Hematopoietic multipotent progenitor cell treated with erythropoietin and hydrocortisone succinate and interleukin-3 and kit ligand, for 15 days (in vitro differentiated cells): ENCODE results near the gene CLNK.

Experiments used
- DNase-seq: peaks from one replicate; pipeline ENCODE4 v3.0.0-alpha.2; 2015; ENCODE audit warnings: low spot score

Gene CLNK, protein sequence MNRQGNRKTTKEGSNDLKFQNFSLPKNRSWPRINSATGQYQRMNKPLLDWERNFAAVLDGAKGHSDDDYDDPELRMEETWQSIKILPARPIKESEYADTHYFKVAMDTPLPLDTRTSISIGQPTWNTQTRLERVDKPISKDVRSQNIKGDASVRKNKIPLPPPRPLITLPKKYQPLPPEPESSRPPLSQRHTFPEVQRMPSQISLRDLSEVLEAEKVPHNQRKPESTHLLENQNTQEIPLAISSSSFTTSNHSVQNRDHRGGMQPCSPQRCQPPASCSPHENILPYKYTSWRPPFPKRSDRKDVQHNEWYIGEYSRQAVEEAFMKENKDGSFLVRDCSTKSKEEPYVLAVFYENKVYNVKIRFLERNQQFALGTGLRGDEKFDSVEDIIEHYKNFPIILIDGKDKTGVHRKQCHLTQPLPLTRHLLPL

DNA sequence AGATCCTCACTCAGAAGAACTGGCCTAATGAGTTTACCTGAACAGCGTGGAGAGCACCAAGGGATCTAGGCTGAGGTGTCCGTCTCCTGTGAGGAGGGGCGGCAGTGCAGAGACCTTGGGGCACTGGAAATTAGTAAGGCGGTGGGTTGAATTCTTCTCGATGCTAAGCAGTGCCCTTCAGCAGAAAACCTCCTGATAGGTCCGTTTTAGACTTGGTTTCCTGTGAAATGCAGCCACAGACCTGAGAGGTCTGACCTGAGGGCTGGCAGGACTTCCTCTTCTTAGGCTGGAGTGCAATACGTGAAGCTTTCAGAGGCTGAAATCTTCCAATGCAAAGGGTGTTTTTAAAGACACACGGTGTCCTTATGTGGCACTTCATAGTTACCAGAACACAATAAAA, at the start of gene CLNK:
Gene CLNK (minus strand): TSS at position 138 of the 400 bp plus-strand sequence. CDS start 16,899 bp downstream, outside the sequence.
- DNase-seq = no peak

DNA sequence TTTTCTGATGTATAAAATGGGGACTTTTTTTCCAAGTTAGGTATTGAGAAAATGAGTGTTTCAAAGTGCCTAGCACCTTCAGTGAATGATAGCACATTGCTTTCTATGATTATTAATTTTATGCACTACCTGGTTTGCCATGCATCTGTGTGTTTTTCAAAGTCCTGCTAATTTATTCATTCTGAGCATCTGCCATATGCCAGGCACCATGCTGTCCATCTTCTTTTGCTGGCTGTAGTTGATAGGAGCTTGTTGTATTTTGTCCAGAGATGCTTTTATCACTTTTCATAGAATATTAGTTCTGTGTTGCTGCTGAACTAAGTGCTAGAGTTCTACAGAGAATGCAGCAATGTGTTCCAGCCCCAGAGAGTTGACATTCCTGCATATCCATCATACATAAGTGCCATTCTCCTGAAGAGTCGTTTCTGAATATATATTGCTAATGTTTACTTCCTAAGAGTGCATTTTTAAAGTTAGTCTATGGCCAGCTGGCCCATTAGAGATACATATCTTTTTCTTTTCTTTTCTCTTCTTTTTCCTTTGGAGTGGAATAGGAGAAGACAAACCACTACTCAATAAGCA, 49.0 kb upstream of the CLNK start:
- no peak for DNase-seq

DNA sequence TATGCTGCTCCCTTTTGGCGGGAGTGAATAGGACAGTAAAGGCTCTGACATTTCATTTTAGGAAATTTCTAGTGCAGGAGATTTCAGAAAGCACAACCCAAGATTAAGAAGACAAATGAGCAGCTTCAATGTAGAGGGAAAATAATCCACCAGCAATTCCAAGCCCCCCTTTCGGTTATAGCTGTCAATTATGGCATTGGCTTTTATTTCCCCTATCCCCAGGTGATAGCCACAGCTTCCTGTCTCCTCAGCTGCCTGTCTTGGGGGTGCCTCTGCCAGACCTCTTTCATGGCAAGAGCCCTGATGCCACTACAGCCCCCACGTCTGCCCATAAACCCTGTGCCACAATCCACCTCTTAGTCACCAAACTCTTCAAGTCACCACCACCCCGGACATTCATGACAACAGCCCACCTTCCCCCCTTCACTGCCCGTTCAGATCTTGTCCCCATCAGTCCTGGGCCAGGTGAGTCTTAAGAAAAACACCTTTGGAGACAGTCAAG, 48.4 kb upstream of the CLNK start:
- no peak for DNase-seq

DNA sequence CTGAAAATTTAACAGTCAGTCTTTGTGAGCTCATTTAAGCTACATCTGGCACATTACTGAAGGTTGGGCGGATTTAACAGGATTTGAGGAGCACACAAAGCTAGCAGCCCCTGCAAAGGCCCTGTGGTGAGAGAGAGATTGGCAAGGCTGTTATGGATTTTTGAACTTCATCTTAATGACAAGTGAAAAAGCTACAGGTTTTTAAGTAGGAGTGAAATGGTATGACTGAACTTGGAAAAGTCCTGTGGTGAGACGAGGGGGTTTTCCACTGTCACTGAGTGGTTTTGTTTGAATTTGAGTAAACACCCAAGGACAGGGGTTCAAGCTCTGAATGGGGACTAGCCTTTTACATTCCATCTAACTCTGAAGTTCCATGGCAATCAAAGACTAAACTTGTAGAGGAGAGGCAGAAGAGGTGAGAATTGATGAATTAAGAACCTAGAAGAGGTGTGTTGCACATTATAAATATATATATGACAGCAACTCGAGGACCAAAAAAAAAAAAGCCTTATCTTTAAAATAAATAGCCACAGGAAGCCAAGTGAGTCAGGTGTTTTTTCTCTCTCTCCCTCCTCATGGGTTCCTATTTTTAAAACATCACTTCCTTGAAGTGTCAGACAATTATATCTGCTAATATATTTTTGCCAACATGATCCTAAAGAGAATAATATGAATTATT, 47.8 kb upstream of the CLNK start:
- DNase-seq = no peak

DNA sequence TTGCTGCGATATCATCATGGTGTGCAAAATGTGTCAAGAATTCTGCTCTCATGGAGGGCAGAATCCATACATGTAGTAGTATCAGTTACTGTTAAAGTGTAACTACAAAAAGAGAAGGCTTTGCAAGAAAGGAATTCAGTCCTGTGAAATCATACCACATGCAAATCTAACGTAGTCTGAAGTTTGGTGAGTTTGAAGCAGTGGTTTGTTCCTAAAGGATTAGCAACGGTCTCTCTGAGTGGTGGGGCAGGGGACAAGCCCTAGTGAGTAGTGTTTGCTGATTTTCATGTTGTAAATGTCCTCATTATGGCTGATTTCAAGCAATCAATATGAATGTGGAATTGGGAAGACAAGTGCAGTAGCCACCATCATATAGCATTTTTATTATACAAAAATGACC, 47.1 kb upstream of the CLNK start:
- DNase-seq = no peak

DNA sequence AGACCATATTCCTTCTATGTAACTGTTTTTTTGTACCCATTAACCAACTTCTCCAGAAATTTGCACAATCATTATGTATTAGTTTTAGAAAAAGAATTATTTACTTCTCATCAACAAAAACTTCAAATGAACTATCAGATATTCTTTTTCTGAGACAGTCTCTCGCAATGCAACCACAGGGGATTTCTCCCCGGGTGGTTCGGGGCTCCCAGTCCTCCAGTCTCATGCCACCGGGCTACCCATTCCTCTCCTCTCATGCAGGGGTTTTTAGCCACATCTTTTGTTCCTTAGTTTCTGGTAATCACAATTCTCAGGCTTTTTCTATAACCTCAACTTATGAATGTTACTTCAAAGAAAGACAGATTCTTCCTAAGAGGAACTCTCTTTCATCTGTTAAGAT, 46.6 kb upstream of the CLNK start:
- DNase-seq = no peak

DNA sequence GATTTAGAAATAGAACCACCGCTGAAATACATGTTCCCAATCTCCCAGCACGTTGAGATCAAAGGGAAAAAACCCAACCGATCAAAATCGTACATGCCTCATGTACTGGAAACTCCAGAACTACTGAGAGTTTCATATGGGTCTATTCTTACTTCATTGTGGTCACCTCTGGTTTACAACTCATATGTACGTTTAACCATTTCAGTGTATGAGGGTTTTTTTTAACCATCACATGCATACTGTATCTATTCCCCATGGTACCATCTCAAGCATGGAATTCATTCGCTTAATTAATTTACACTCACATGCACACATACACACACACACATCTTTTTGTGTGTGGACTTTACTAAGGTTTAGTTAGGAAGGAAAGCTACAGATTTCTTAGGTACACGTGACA, 46.0 kb upstream of the CLNK start:
- DNase-seq = no peak

DNA sequence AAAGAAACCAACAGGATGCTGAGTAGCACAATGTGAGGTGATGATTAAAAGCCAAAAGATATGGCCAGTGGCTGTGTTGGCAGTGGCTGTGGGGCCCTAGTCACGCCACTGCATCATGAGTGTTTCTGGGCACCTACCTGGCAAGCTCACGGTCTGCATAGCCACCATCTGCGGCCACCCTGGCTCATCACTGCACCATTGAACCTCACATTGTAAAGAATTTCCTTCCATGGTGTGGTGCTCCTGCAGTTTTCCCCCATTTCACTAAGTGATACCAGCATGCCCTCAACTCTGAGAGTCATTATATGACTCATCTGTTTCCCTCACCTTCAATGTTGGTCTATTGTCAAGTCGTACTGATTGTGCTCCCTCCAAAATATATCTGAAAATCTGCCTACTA, 45.5 kb upstream of the CLNK start:
- DNase-seq = no peak

DNA sequence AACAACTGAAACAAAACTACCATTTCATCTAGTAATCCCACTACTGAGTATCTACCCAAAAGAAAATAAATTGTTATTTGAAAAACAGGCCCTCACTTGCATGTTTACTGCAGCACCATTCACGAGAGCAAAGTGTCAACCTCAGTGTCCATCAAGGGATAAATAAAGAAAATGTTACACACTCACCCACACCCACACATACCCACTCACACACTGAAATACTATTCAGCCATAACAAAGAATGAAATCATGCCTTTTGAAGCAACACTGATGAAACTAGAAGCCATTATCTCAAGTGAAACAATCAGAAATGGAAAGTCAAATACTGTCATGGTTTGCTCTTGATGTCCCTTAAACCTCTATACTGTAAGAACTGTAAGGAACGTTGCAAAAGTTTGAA, 44.8 kb upstream of the CLNK start:
- no peak for DNase-seq

DNA sequence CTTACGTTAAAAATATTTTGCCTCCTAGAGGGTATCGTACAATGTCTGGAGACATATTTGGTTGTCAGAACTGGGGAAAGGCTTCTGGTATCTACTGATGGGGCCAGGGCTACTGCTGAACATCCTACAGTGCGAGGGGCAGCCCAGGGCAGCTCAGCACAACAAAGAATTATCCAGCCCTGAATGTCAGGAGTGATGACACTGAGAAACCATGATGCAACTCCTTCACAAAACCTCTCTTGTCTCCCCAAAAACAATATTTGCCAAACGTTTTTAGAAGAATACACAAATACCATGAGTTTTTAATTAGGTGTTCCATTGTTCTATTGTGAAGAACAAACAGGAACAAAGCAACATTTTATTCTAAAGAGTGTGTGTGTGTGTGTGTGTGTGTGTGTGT, 43.4 kb upstream of the CLNK start:
- no peak for DNase-seq

DNA sequence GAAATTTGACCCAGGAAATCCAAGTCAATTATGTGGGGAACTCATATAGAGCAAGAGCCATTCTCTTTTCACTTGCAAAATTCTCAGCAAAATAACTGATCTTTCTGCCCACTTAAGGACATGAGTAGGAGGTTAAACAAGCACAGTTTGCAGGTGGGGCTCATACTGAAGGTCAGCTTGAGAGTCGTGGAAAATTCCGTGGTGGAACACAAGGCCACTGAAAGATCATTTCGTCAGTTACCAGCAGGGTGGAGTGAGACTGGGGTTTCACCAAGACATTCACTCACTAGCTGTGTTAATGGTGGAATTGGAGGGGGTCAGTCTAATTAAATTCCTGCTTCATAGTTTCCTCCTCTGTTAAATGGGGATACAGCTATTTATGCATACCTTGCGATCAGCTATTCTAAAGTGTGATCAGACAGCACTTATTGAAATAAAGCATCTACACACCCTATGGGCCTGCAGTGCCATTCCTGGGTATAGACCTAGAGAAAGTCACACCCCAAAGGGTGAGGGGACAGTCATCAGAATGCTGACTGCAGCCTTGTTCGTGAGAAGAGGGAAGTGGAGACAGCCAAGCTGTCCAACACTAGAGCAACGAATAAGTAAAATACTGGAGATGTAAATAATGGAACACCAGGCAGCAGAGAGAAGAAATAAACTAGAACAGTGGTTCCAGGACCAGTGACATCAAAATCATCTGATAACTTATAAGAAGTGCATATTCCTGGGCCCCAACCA, 42.7 kb upstream of the CLNK start:
- no peak for DNase-seq

DNA sequence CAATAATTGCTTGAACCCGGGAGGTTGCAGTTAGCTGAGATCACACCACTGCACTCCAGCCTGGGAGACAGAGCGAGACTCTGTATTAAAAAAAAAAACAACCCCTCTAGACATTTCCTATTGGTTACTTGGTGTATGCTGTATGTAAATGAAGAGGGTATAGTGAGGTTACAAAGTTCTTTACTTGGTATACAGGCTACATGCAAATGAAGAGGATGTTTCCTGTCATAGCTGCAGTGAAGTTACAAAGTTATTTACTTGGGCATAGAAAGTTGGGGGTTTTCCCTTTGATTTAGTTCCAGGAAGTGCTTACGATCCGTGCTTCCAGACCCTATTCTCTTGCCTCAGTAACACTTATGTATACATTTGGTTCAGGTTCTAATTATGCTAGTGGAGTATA, 38.4 kb upstream of the CLNK start:
- no peak for DNase-seq

DNA sequence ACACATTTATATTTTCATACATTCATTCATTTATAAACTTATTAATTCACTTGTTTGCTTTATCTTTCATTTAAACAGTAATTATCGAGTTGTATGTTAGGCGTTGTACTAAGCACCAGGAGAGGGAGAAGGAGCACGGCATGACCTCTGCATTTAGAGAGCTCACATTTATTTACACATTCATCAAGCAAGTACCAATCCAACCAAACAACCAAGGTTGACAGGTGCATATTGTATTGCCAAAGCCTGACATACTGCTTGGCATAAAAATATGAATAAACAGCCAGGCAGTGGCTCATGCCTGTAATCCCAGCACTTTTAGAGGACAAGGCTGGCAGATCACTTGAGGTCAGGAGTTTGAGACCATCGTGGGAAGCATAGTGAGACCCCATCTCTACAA, 37.0 kb upstream of the CLNK start:
- DNase-seq = no peak

DNA sequence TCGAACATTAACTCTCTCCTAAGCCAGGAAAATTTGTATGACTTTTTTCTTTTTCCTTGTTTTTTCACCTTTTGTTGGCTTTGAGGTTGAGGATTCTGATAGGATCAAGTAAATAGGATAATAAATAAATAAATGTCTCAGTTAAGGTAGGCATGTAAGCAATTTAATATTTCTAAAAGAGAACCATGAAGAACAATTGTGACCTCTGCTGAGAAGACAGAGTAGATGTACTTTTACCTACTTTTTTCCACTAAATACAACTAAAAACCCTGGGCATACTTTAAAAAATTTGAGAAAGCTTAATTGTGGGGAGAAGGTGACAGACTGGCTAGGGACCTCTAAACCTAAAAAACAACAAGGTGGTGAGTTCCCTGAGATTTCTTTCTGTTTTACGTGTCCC, 31.6 kb upstream of the CLNK start:
- no peak for DNase-seq

DNA sequence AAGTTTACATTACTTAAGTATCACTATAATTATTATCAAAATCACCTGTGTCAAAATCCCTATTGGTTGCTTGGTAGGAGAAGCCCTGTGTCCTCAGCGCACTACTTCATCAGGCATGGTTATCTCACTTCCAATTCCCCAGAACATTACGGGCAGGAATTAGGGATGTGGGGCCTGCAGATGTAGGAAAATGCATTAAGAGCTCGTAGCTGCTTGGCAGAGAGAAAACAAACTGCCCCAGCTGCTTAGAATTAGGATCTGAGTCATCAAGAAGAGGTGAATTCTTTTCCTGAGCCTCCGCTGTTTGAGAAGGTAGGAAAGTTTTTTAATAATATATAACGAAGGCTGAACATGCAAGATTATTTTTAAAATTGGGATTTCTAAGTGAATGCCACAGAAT, 31.1 kb upstream of the CLNK start:
- DNase-seq = no peak

DNA sequence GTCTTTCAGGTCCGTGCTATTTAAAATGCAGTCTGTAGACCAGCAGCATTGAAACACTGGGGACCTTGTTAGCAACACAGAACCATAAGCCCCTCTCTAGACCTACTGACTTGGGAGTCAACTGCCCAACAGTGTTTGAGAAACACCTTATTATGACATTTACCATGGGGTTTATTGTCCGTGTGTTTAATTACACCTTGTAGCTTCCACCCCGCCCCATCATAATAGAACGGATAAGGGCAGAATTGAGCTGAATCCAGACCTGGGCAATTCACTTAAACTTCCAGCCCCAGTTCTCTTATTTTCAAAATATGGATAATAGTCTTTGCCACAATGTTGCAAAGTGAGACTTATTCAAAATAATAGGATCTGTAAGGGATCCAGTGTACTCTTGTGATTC, 30.6 kb upstream of the CLNK start:
- no peak for DNase-seq

DNA sequence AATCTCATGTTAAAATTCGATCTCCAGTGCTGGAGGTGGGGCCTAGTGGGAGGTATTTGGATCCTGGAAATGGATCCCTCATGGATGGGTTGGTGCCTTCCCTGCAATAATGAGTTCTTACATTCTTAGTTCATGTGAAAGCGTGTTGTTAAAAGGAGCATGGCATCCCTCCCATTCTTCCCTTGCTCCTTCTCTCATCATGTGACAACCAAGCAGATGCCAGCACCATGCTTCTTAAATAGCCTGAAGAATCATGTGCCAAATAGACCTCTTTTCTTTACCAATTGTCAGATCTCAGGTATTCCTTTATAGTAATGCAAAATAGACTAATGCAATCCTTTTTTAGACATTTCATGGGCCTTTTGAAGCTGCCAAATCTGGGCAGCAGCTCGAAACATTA, 29.0 kb upstream of the CLNK start:
- DNase-seq = no peak

DNA sequence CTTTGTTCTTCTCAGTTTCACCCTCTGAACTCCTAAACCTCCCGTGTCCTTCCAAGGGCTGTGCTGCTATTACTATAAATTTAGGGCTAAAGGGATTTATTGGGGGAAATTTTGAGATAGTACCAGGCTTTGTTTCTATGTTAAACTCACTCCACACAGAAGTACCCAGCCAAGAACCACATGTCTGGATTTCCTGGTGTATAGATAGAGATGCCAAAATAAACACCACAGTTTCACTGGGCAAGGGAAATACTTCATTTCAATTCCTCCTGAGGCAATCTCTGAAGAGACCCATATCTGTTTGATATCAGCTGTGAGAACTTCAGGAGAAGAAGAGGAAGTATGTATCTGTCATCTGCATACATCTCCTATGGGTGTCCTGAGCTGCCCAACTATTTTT, 21.7 kb upstream of the CLNK start:
- DNase-seq = no peak

DNA sequence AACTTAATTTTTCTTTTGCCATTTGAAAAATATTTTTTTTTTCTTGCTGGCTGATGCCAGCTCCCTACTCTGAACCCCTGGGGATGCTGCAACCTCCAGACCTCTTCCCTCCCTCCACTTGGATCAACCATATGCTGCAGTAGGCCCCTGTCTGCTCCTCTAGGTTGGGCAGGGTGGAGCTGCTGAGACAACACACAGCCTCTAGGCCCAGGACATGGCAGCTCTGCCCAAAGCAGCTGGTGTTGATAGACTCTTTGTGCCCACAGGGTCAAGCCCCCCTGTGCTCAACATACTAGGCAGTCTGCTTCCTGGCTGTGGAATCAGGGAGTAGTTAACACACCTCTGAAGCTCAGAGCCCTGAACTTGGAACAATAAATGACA, 19.9 kb upstream of the CLNK start:
- DNase-seq = no peak

DNA sequence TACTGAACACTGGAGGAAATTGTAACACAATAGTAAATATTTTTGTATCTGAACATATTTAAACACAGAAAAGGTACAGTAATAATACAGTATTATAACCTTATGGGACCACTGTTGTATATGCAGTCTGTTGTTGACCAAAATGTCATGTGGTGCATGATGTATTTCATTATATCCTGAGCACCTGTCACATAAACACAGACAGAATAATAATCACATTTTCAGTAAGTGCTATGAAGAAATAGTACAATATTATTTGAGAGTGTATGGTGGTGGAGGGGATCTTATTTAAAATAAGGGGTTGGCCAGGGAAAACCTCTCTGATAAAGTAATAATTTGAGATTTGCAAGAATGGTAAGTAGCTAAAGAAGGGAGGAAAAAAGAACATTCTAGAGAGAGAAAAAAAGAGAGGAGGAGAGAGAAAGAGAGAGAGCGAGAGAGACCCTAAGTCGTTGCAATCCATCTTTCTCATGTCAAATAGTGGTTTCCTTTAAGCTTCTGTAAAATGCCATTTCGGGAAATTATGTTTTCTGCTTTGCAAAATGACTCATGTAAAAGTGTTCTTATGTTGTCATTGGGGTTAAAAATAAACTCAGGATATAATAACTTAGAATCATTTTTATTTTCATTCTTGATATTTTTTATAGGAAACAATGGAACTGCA, 19.3 kb upstream of the CLNK start:
- no peak for DNase-seq

DNA sequence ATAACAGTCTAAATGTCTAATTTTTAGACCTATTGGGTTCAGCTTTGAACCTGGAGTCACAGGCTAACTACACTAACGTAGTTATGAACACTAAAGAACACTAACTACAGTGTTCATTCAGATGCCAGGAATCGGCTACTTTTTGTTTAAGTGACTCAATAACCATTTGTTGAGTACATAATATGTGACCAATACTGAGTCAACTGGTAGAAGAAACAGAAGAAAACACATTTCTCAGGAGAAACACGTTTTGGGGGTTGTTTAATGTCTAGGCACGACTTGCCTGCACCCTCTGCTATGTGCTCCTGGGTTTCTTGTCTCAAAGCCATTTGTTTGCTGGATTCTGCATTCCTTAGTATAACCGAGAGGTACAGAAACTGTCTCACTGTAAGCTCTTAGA, 18.6 kb upstream of the CLNK start:
- DNase-seq = no peak
